T-helper 17 cell (primary cell): Measurements from ENCODE around the gene TSSK1B. TPM values are rescaled to one million over a fixed set of nuclear protein-coding genes. Genes with fewer than 3 reads are reported as not detected.
"Not testable (repeated sequence)": the region's sequence is repeated elsewhere in the genome, so short reads cannot be mapped to it uniquely, and the experiment has no call there.

Source experiments
- ATAC-seq: fragments of 150-1000 bp; cut with Tn5 transposase; 2 replicates; pipeline ENCODE4 v1.10.0; 2021; ENCODE audit warnings: mild to moderate bottlenecking, moderate library complexity
- DNase-seq, 3 donors: peaks; one replicate each; pipeline versions ENCODE4 v3.0.0 to v3.0.0-alpha.2; 2020 to 2021
- H3K9me3 ChIP-seq: one replicate; pipeline ENCODE4 v1.7.0; 2013; ENCODE audit warnings: low read length, mild to moderate bottlenecking; ENCODE audit not compliant: control insufficient read depth, poor library complexity, severe bottlenecking
- H3K27ac Mint-ChIP-seq: one replicate; pipeline ENCODE4 v1.8.0; 2022; ENCODE audit warnings: mild to moderate bottlenecking, moderate library complexity, mixed read lengths
- H3K27me3 Mint-ChIP-seq: one replicate; pipeline ENCODE4 v1.8.0; 2022; ENCODE audit warnings: mixed read lengths
- H3K36me3 Mint-ChIP-seq: one replicate; pipeline ENCODE4 v1.8.0; 2022; ENCODE audit warnings: low read depth, mixed read lengths
- H3K4me1 Mint-ChIP-seq: one replicate; pipeline ENCODE4 v1.8.0; 2022; ENCODE audit warnings: mild to moderate bottlenecking, mixed read lengths
- H3K4me3 Mint-ChIP-seq: one replicate; pipeline ENCODE4 v1.8.0; 2022; ENCODE audit warnings: mild to moderate bottlenecking, moderate library complexity, mixed read lengths
- total RNA-seq, 4 donors: library from RNA in 2 of 4; stranded (reverse) in 2 of 4; gene quantifications; one replicate each; pipeline ENCODE4 v1.2.3 and lab custom pipeline; 2022 to 2026

Gene TSSK1B
- not detected for total RNA-seq
- total RNA-seq (lab: John Stamatoyannopoulos, UW), result 0 reads per million in 2 donors

- Mint-ChIP-seq H3K4me3 (no peak within 1 kb of the TSS), H3K27me3 (peaks cover 14% of the 10 kb centered on the region), H3K4me1 (no peaks in the 10 kb centered on the region), H3K27ac (no peak within 1 kb of the TSS), H3K36me3 (no peaks in the 10 kb centered on the region)
- ATAC-seq (no peak), DNase-seq (no peak)
- no peaks in the 10 kb centered on the region for H3K9me3 ChIP-seq
These were observed at the start of gene TSSK1B for GRCh38 chr5:113434889-113435288. Gene TSSK1B (minus strand): TSS chr5:113434989. CDS start chr5:113434839, 150 bp downstream.

- H3K27me3 Mint-ChIP-seq, result peaks cover 34% of the 10 kb centered on the region
- peaks cover 2% of the 10 kb centered on the region for H3K36me3 Mint-ChIP-seq
- no peaks in the 10 kb centered on the region for H3K9me3 ChIP-seq
- no peak for ATAC-seq
- H3K27ac Mint-ChIP-seq, result no peak overlapping the region
- no peak overlapping the region for H3K4me3 Mint-ChIP-seq
- no peaks in the 10 kb centered on the region for H3K4me1 Mint-ChIP-seq
- DNase-seq, result no peak
These were observed 45.5 kb upstream of the TSSK1B start for GRCh38 chr5:113480243-113480642.

- H3K4me3 Mint-ChIP-seq, result no peak overlapping the region
- H3K36me3 Mint-ChIP-seq, result peaks cover 4% of the 10 kb centered on the region
- DNase-seq, result no peak
- no peak overlapping the region for H3K27ac Mint-ChIP-seq
- peaks cover 5% of the 10 kb centered on the region for H3K4me1 Mint-ChIP-seq
- H3K9me3 ChIP-seq, result no peaks in the 10 kb centered on the region
- ATAC-seq, result no peak
- H3K27me3 Mint-ChIP-seq, result peaks cover 32% of the 10 kb centered on the region
These were observed 43.9 kb upstream of the TSSK1B start for GRCh38 chr5:113478691-113479090.

- DNase-seq (no peak), ATAC-seq (no peak)
- Mint-ChIP-seq H3K36me3 (peaks cover 3% of the 10 kb centered on the region), H3K27me3 (peaks cover 30% of the 10 kb centered on the region), H3K4me1 (peaks cover 5% of the 10 kb centered on the region), H3K27ac (no peak overlapping the region), H3K4me3 (no peak overlapping the region)
- no peaks in the 10 kb centered on the region for H3K9me3 ChIP-seq
These were observed 39.4 kb upstream of the TSSK1B start for GRCh38 chr5:113474100-113474728.

- Mint-ChIP-seq H3K4me3 (no peak overlapping the region), H3K4me1 (no peaks in the 10 kb centered on the region), H3K27ac (no peak overlapping the region), H3K27me3 (peaks cover 6% of the 10 kb centered on the region), H3K36me3 (no peaks in the 10 kb centered on the region)
- no peaks in the 10 kb centered on the region for H3K9me3 ChIP-seq
- no peak for ATAC-seq
- no peak for DNase-seq
These were observed 28.2 kb upstream of the TSSK1B start for GRCh38 chr5:113463032-113463431.

GRCh38 chr5:113457106-113457505 is 22.3 kb upstream of the TSSK1B start:
- H3K4me3 Mint-ChIP-seq, DNase-seq, H3K36me3 Mint-ChIP-seq, ATAC-seq, H3K27ac Mint-ChIP-seq, H3K4me1 Mint-ChIP-seq, H3K27me3 Mint-ChIP-seq, H3K9me3 ChIP-seq: not testable (repeated sequence)

- ATAC-seq, result no peak
- H3K36me3 Mint-ChIP-seq, result no peaks in the 10 kb centered on the region
- H3K27me3 Mint-ChIP-seq, result peaks cover 8% of the 10 kb centered on the region
- no peak for DNase-seq
- H3K4me3 Mint-ChIP-seq, result no peak overlapping the region
- H3K4me1 Mint-ChIP-seq, result peaks cover 6% of the 10 kb centered on the region
- H3K9me3 ChIP-seq, result no peaks in the 10 kb centered on the region
- H3K27ac Mint-ChIP-seq, result no peak overlapping the region
These were observed 18.2 kb upstream of the TSSK1B start for GRCh38 chr5:113452941-113453340.

- no peak for ATAC-seq
- no peak overlapping the region for H3K4me3 Mint-ChIP-seq
- DNase-seq, result no peak
These were observed 17.0 kb upstream of the TSSK1B start for GRCh38 chr5:113451797-113452196.

GRCh38 chr5:113450929-113451328 is 16.1 kb upstream of the TSSK1B start:
- Mint-ChIP-seq H3K36me3 (no peaks in the 10 kb centered on the region), H3K4me1 (peaks cover 6% of the 10 kb centered on the region), H3K4me3 (peak overlapping the region; percentile 52), H3K27me3 (peaks cover 7% of the 10 kb centered on the region), H3K27ac (peak overlapping the region; percentile 86)
- ATAC-seq (no peak), DNase-seq (no peak)
- H3K9me3 ChIP-seq, result no peaks in the 10 kb centered on the region

More at GRCh38 chr5:113451797-113452196, 17.0 kb upstream of the TSSK1B start:
- Mint-ChIP-seq H3K27me3 (peaks cover 7% of the 10 kb centered on the region), H3K4me1 (peaks cover 6% of the 10 kb centered on the region), H3K27ac (no peak overlapping the region), H3K36me3 (no peaks in the 10 kb centered on the region)
- no peaks in the 10 kb centered on the region for H3K9me3 ChIP-seq

- peak overlapping the region; percentile 86 for H3K27ac Mint-ChIP-seq
- ATAC-seq, result no peak
These were observed 15.7 kb upstream of the TSSK1B start for GRCh38 chr5:113450462-113450861.

GRCh38 chr5:113448252-113448651 is 13.5 kb upstream of the TSSK1B start:
- H3K27ac Mint-ChIP-seq, result no peak overlapping the region
- no peaks in the 10 kb centered on the region for H3K36me3 Mint-ChIP-seq
- H3K4me3 Mint-ChIP-seq, result no peak overlapping the region
- H3K4me1 Mint-ChIP-seq, result peaks cover 6% of the 10 kb centered on the region
- H3K9me3 ChIP-seq, result no peaks in the 10 kb centered on the region
- ATAC-seq (no peak), DNase-seq (no peak)
- H3K27me3 Mint-ChIP-seq, result peaks cover 8% of the 10 kb centered on the region

More at GRCh38 chr5:113450462-113450861, 15.7 kb upstream of the TSSK1B start:
- Mint-ChIP-seq H3K36me3 (no peaks in the 10 kb centered on the region), H3K4me1 (peaks cover 6% of the 10 kb centered on the region), H3K4me3 (no peak overlapping the region), H3K27me3 (peaks cover 7% of the 10 kb centered on the region)
- no peaks in the 10 kb centered on the region for H3K9me3 ChIP-seq
- DNase-seq, result no peak

- peaks cover 11% of the 10 kb centered on the region for H3K27me3 Mint-ChIP-seq
- no peaks in the 10 kb centered on the region for H3K9me3 ChIP-seq
- no peaks in the 10 kb centered on the region for H3K36me3 Mint-ChIP-seq
- H3K27ac Mint-ChIP-seq, result no peak overlapping the region
- no peak overlapping the region for H3K4me3 Mint-ChIP-seq
- DNase-seq (no peak), ATAC-seq (no peak)
- H3K4me1 Mint-ChIP-seq, result peaks cover 6% of the 10 kb centered on the region
These were observed 12.8 kb upstream of the TSSK1B start for GRCh38 chr5:113447498-113448050.

GRCh38 chr5:113446358-113446927 is 11.7 kb upstream of the TSSK1B start:
- no peak for DNase-seq
- Mint-ChIP-seq H3K36me3 (no peaks in the 10 kb centered on the region), H3K4me3 (no peak overlapping the region), H3K27ac (no peak overlapping the region), H3K4me1 (peaks cover 6% of the 10 kb centered on the region), H3K27me3 (peaks cover 17% of the 10 kb centered on the region)
- H3K9me3 ChIP-seq, result no peaks in the 10 kb centered on the region
- ATAC-seq, result no peak

- ATAC-seq (no peak), DNase-seq (no peak)
- Mint-ChIP-seq H3K4me3 (no peak overlapping the region), H3K27ac (no peak overlapping the region), H3K4me1 (peaks cover 4% of the 10 kb centered on the region), H3K36me3 (peaks cover 4% of the 10 kb centered on the region), H3K27me3 (peaks cover 31% of the 10 kb centered on the region)
- no peaks in the 10 kb centered on the region for H3K9me3 ChIP-seq
These were observed 2.3 kb upstream of the TSSK1B start for GRCh38 chr5:113437111-113437510.
